Measurements from ENCODE around the gene GLTPD2. TPM values are rescaled to one million over a fixed set of nuclear protein-coding genes. Genes with fewer than 3 reads are reported as not detected.

Gene GLTPD2
- total RNA-seq, 1 donor from 2014 or later: not detected

GRCh38 chr17:4742133-4742532 is 46.6 kb upstream of the GLTPD2 start:
- peaks cover 92% of the 10 kb centered on the region for H3K27me3 Mint-ChIP-seq (ENCODE audit: low read depth)

DNA sequence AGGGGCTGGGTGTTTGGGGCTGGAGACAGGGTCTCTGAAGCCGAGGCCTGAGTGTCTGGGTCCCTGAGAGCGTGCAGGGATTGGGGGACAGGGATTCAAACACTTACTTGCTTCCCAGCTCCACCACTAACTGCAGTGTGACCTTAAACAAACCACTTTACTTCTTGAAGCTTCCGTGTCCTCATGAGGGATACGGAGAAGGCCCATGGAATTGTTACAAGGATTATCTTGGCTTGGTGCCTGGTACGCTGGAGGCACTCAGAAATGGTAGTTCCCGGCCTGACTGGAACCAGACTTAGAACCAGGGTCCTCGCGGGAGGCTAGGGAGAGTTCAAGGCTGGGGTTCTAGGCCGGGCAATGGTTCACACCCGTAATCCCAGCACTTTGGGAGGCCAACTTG is 46.1 kb upstream of the GLTPD2 start:
- peaks cover 92% of the 10 kb centered on the region for H3K27me3 Mint-ChIP-seq (ENCODE audit: low read depth)
- H3K4me1 Mint-ChIP-seq: peaks cover 21% of the 10 kb centered on the region
- no peak for DNase-seq (ENCODE audit: low read depth, low spot score)
- TF ChIP-seq, protein P1, sequence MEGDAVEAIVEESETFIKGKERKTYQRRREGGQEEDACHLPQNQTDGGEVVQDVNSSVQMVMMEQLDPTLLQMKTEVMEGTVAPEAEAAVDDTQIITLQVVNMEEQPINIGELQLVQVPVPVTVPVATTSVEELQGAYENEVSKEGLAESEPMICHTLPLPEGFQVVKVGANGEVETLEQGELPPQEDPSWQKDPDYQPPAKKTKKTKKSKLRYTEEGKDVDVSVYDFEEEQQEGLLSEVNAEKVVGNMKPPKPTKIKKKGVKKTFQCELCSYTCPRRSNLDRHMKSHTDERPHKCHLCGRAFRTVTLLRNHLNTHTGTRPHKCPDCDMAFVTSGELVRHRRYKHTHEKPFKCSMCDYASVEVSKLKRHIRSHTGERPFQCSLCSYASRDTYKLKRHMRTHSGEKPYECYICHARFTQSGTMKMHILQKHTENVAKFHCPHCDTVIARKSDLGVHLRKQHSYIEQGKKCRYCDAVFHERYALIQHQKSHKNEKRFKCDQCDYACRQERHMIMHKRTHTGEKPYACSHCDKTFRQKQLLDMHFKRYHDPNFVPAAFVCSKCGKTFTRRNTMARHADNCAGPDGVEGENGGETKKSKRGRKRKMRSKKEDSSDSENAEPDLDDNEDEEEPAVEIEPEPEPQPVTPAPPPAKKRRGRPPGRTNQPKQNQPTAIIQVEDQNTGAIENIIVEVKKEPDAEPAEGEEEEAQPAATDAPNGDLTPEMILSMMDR (conservative IDR thresholded peaks at IDR 0.05): no peak
- no peak overlapping the region for H3K4me3 Mint-ChIP-seq
- H3K9me3 Mint-ChIP-seq: no peaks in the 10 kb centered on the region
- no peaks in the 10 kb centered on the region for H3K36me3 Mint-ChIP-seq (ENCODE audit: low read depth)
- H3K27ac Mint-ChIP-seq (ENCODE audit: unreplicated experiment): no peak overlapping the region

More at GRCh38 chr17:4742133-4742532, 46.6 kb upstream of the GLTPD2 start:
- no peak overlapping the region for H3K27ac Mint-ChIP-seq (ENCODE audit: unreplicated experiment)
- TF ChIP-seq, protein P1 (conservative IDR thresholded peaks at IDR 0.05): no peak
- peaks cover 21% of the 10 kb centered on the region for H3K4me1 Mint-ChIP-seq
- H3K4me3 Mint-ChIP-seq: no peak overlapping the region
- no peaks in the 10 kb centered on the region for H3K36me3 Mint-ChIP-seq (ENCODE audit: low read depth)
- DNase-seq (ENCODE audit: low read depth, low spot score): no peak
- no peaks in the 10 kb centered on the region for H3K9me3 Mint-ChIP-seq

DNA sequence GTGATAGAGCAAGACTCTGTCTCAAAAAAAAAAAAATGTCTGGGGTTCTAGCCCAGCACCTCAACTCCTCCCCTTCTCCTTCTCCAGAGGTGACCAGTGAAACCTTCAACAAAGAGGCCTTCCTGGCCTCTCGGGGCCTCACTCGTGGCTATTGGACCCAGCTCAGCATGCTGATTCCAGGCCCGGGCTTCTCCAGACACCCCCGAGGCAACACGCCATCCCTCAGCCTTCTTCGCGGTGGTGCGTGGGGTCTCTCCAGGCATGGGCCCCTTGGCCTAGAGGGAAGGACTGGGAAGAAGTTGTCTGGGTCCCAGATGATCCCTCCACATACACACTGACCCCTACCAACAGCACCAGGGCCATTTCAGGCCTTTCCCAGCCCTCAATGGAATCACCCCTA is 45.5 kb upstream of the GLTPD2 start:
- Mint-ChIP-seq H3K4me3 (no peak overlapping the region), H3K27ac (ENCODE audit: unreplicated experiment) (no peak overlapping the region), H3K36me3 (ENCODE audit: low read depth) (no peaks in the 10 kb centered on the region), H3K4me1 (peaks cover 18% of the 10 kb centered on the region), H3K27me3 (ENCODE audit: low read depth) (peaks cover 92% of the 10 kb centered on the region), H3K9me3 (no peaks in the 10 kb centered on the region)
- TF ChIP-seq, protein P1 (conservative IDR thresholded peaks at IDR 0.05): no peak
- DNase-seq (ENCODE audit: low read depth, low spot score): no peak

GRCh38 chr17:4743898-4744297 is 44.9 kb upstream of the GLTPD2 start:
- Mint-ChIP-seq H3K27ac (ENCODE audit: unreplicated experiment) (no peak overlapping the region), H3K27me3 (ENCODE audit: low read depth) (peaks cover 92% of the 10 kb centered on the region), H3K9me3 (no peaks in the 10 kb centered on the region), H3K4me3 (no peak overlapping the region), H3K36me3 (ENCODE audit: low read depth) (no peaks in the 10 kb centered on the region), H3K4me1 (peaks cover 13% of the 10 kb centered on the region)
- no peak for DNase-seq (ENCODE audit: low read depth, low spot score)
- TF ChIP-seq, protein P1 (conservative IDR thresholded peaks at IDR 0.05): no peak

GRCh38 chr17:4744999-4745969 is 43.5 kb upstream of the GLTPD2 start:
- TF ChIP-seq, protein P1 (conservative IDR thresholded peaks at IDR 0.05): no peak
- Mint-ChIP-seq H3K9me3 (no peaks in the 10 kb centered on the region), H3K36me3 (ENCODE audit: low read depth) (no peaks in the 10 kb centered on the region), H3K4me3 (peak overlapping the region; percentile 51), H3K27me3 (ENCODE audit: low read depth) (peaks cover 94% of the 10 kb centered on the region), H3K27ac (ENCODE audit: unreplicated experiment) (peak overlapping the region; percentile 4), H3K4me1 (peaks cover 9% of the 10 kb centered on the region)
- DNase-seq (ENCODE audit: low read depth, low spot score): peak; percentile 12
